ENCODE data around the gene FAM110D.
A peak's percentile ranks its signal among the peaks of the same experiment; 100 is the strongest.

Gene FAM110D

DNA sequence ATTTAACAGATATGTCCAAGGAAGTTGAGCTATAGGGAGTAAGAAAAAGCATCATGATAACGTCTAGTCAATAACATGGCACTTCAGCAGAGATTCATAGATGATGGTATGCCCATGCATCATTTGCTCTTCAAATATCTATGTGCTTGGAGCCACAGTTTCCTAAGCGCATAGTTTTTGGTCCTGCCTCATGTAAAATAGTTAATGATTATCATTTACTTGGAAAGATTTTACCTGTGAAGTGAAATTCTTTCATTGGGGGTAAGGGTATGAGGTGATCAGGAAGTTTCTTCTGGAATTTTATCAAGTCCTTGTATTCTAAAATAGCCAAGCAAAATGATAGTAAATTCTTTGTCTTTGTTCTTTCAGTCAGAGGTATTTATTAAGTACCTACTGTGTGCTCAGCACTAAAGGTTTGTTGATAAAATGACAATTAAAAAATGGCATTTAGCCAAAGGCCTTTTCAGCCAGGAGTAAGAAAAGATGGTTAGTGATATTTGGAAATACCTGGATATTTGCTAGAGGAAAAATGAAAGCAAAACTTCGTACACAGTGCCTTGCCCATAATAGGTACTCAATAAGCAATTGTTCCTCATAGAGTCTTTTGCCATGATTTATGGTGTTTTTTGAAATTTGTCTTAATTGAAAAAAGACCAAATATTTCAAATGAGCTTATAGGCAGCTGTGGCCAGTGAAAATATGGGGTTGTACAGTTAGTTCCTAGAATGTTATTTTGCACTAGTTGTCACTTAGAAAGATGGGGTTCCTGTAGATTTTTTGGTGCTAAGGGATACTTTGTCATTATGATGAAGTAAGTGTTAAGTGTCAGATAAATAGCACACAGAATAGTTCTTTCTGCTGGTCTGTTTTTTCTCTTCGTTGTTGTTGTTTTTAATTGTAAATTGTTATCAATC is 34.2 kb upstream of the FAM110D start:
- Mint-ChIP-seq H3K27me3 (peaks cover 8% of the 10 kb centered on the region), H3K4me1 (peaks cover 13% of the 10 kb centered on the region), H3K36me3 (peaks cover 7% of the 10 kb centered on the region), H3K27ac (no peak overlapping the region), H3K4me3 (no peak overlapping the region), H3K9me3 (no peaks in the 10 kb centered on the region)
- DNase-seq (ENCODE audit: low spot score in 2 of 2): no peak
- ATAC-seq (ENCODE audit: low read depth): no peak

GRCh38 chr1:26125382-26125781 is 33.5 kb upstream of the FAM110D start:
- Mint-ChIP-seq H3K4me3 (no peak overlapping the region), H3K36me3 (peaks cover 7% of the 10 kb centered on the region), H3K4me1 (peaks cover 11% of the 10 kb centered on the region), H3K9me3 (no peaks in the 10 kb centered on the region), H3K27me3 (peaks cover 8% of the 10 kb centered on the region), H3K27ac (no peak overlapping the region)
- DNase-seq (ENCODE audit: low spot score in 2 of 2): no peak
- ATAC-seq (ENCODE audit: low read depth): no peak

DNA sequence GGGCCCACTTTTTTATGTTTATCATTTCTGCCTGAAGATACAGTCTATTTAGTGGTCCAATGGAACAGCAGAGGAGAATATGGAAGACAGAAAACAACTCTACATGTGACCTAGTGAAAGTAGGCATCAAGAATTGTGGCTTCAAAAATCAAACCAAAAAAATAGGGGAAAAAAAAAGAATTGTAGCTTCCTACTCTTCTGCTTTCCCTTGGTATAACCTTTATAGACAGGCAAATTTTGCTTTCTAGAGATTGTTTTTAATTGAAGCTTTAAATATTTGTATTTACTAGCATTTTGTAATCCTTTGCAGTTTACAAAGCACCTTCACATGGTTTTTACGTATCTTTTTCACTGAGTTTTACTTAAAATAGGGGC is 32.9 kb upstream of the FAM110D start:
- no peak overlapping the region for H3K27ac Mint-ChIP-seq
- H3K4me1 Mint-ChIP-seq: peaks cover 11% of the 10 kb centered on the region
- H3K36me3 Mint-ChIP-seq: peaks cover 7% of the 10 kb centered on the region
- H3K9me3 Mint-ChIP-seq: no peaks in the 10 kb centered on the region
- DNase-seq (ENCODE audit: low spot score in 2 of 2) (no peak), ATAC-seq (ENCODE audit: low read depth) (no peak)
- H3K4me3 Mint-ChIP-seq: no peak overlapping the region
- H3K27me3 Mint-ChIP-seq: peaks cover 8% of the 10 kb centered on the region

- H3K4me1 Mint-ChIP-seq: peaks cover 11% of the 10 kb centered on the region
- no peaks in the 10 kb centered on the region for H3K9me3 Mint-ChIP-seq
- ATAC-seq (ENCODE audit: low read depth): peak; percentile 80
- peaks cover 11% of the 10 kb centered on the region for H3K27me3 Mint-ChIP-seq
- H3K36me3 Mint-ChIP-seq: peaks cover 7% of the 10 kb centered on the region
- DNase-seq (ENCODE audit: low spot score in 2 of 2): no peak
- no peak overlapping the region for H3K27ac Mint-ChIP-seq
- no peak overlapping the region for H3K4me3 Mint-ChIP-seq
These were observed 32.4 kb upstream of the FAM110D start for GRCh38 chr1:26126321-26127084.

GRCh38 chr1:26127235-26128163 is 31.4 kb upstream of the FAM110D start:
- DNase-seq (ENCODE audit: low spot score in 2 of 2): no peak
- ATAC-seq (ENCODE audit: low read depth): no peak
- Mint-ChIP-seq H3K4me1 (peaks cover 11% of the 10 kb centered on the region), H3K9me3 (no peaks in the 10 kb centered on the region), H3K36me3 (peaks cover 4% of the 10 kb centered on the region), H3K4me3 (no peak overlapping the region), H3K27me3 (peaks cover 13% of the 10 kb centered on the region), H3K27ac (no peak overlapping the region)

DNA sequence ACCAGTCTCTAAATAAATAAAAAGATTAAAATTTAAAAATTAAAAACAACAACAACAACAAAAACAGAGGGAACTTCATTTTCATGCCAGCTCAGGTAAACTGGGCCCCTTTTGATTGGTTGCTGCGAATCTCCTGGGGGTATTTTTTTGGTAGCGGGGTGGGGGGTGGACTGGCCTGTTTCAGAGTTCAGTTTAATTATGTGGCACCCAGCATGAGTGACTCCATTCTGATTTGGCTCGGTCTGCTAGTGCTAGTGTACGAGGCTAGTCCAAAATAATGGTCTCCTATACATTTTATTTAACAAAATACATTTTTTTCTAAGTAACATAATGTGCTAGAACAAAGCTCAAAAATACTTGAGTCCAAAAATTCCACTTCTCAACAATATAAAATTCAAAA is 29.1 kb upstream of the FAM110D start:
- H3K4me1 Mint-ChIP-seq: peaks cover 8% of the 10 kb centered on the region
- ATAC-seq (ENCODE audit: low read depth): no peak
- H3K9me3 Mint-ChIP-seq: no peaks in the 10 kb centered on the region
- DNase-seq (ENCODE audit: low spot score in 2 of 2): no peak
- peaks cover 2% of the 10 kb centered on the region for H3K36me3 Mint-ChIP-seq
- H3K27ac Mint-ChIP-seq: no peak overlapping the region
- peaks cover 14% of the 10 kb centered on the region for H3K27me3 Mint-ChIP-seq
- H3K4me3 Mint-ChIP-seq: no peak overlapping the region

DNA sequence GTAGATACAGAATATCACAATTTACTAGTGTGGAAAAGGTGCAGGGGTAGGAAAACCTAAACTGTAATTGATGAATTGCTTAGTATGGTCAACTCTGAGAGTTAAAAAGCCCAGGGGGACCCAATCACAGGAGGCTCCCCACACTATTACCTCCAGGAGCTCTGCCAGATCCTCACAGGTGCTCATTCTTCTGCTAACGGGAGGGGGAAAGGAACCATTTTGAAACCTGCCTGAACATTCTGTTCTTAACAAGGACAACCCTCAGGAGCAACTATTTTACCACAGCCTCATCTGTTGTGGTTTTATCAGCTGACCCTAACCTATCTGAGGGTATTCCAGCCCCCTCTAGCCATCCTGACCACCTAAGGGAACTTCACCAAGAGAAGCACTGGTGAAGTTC is 28.2 kb upstream of the FAM110D start:
- no peak overlapping the region for H3K27ac Mint-ChIP-seq
- H3K9me3 Mint-ChIP-seq: no peaks in the 10 kb centered on the region
- ATAC-seq (ENCODE audit: low read depth): no peak
- H3K36me3 Mint-ChIP-seq: peaks cover 2% of the 10 kb centered on the region
- peaks cover 14% of the 10 kb centered on the region for H3K27me3 Mint-ChIP-seq
- DNase-seq (ENCODE audit: low spot score in 2 of 2): no peak
- peaks cover 8% of the 10 kb centered on the region for H3K4me1 Mint-ChIP-seq
- no peak overlapping the region for H3K4me3 Mint-ChIP-seq

- ATAC-seq (ENCODE audit: low read depth) (no peak), DNase-seq (ENCODE audit: low spot score in 2 of 2) (no peak)
- Mint-ChIP-seq H3K27me3 (peaks cover 14% of the 10 kb centered on the region), H3K36me3 (peaks cover 2% of the 10 kb centered on the region), H3K27ac (no peak overlapping the region), H3K4me3 (no peak overlapping the region), H3K4me1 (peaks cover 5% of the 10 kb centered on the region), H3K9me3 (no peaks in the 10 kb centered on the region)
These were observed 26.6 kb upstream of the FAM110D start for GRCh38 chr1:26132128-26132833.

- no peak overlapping the region for H3K27ac Mint-ChIP-seq
- peaks cover 2% of the 10 kb centered on the region for H3K4me1 Mint-ChIP-seq
- ATAC-seq (ENCODE audit: low read depth) (no peak), DNase-seq (ENCODE audit: low spot score in 2 of 2) (no peak)
- no peak overlapping the region for H3K4me3 Mint-ChIP-seq
- peaks cover 2% of the 10 kb centered on the region for H3K36me3 Mint-ChIP-seq
- H3K27me3 Mint-ChIP-seq: peaks cover 12% of the 10 kb centered on the region
- no peaks in the 10 kb centered on the region for H3K9me3 Mint-ChIP-seq
These were observed 26.1 kb upstream of the FAM110D start for GRCh38 chr1:26132834-26133167.

DNA sequence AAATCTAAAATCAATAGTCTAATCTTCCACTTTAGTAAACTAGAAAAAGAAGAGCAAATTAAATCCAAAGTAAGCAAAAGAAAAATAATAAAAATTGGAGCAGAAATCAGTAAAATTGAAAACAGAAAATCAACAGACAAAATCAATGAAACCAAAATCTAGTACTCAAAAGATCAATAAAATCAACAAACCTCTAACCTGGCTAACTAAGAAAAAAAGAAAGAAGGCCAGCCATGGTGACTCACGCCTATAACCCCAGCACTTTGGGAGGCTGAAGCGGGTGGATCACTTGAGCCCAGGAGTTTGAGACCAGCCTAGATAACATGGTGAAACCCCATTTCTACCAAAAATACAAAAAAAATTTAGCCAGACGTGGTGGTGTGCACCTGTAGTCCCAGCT is 24.4 kb upstream of the FAM110D start:
- ATAC-seq (ENCODE audit: low read depth) (no peak), DNase-seq (ENCODE audit: low spot score in 2 of 2) (no peak)
- H3K4me1 Mint-ChIP-seq: no peaks in the 10 kb centered on the region
- no peak overlapping the region for H3K27ac Mint-ChIP-seq
- no peak overlapping the region for H3K4me3 Mint-ChIP-seq
- no peaks in the 10 kb centered on the region for H3K9me3 Mint-ChIP-seq
- H3K27me3 Mint-ChIP-seq: peaks cover 7% of the 10 kb centered on the region
- H3K36me3 Mint-ChIP-seq: peaks cover 2% of the 10 kb centered on the region

DNA sequence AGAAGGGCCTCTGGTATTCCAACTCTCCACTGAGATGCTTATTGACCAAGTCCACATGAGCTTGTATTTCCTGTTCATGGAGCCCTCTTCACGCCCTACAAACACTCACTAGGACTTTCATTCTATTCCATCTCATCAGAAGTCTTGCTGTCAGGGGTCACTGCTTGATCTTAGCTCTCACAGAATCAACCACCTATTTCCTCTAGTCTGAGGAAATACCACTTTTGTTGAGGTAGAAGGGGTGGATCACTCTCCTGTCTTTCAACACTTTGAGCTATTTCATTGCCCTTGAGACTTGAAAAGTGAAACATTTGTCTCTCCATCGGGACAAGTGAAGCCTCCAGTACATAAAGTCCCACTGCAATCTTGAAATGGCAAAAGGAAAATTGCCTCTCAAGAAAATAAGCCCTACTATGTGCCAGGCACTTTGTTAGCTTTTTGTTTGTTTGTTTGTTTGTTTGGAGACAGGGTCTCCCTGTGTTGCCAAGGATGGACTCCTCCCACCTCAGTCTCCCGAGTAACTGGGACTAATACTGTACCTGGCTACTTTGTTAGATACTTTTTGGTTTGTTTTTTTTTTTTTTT is 19.8 kb upstream of the FAM110D start:
- Mint-ChIP-seq H3K27me3 (peaks cover 3% of the 10 kb centered on the region), H3K9me3 (no peaks in the 10 kb centered on the region)

DNA sequence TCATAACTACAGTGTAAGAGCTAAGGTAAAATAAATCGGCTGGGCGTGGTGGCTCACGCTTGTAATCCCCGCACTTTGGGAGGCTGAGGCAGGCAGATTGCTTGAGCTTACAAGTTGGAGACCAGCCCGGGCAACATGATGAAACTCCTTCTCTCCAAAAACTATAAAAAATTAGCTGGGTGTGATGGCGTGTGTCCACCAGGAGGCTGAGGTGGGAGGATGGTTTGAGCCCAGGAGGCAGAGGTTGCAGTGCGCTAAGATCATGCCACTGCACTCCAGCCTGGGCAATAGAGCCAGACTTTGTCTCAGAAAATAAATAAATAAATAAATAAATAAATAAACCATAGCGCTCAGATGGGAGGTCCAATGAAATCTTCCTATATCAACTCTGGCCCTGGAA is 16.7 kb upstream of the FAM110D start:
- no peak overlapping the region for H3K27ac Mint-ChIP-seq
- H3K27me3 Mint-ChIP-seq: peaks cover 9% of the 10 kb centered on the region
- DNase-seq (ENCODE audit: low spot score in 2 of 2) (no peak), ATAC-seq (ENCODE audit: low read depth) (no peak)
- H3K4me3 Mint-ChIP-seq: no peak overlapping the region
- no peaks in the 10 kb centered on the region for H3K9me3 Mint-ChIP-seq
- H3K4me1 Mint-ChIP-seq: no peaks in the 10 kb centered on the region
- H3K36me3 Mint-ChIP-seq: no peaks in the 10 kb centered on the region

More for the DNA sequence above, 19.8 kb upstream of the FAM110D start:
- Mint-ChIP-seq H3K4me3 (no peak overlapping the region), H3K4me1 (no peaks in the 10 kb centered on the region), H3K27ac (no peak overlapping the region), H3K36me3 (no peaks in the 10 kb centered on the region)
- ATAC-seq (ENCODE audit: low read depth): no peak
- DNase-seq (ENCODE audit: low spot score in 2 of 2): no peak
